Vagina (tissue), 2 donors: ENCODE measurements around the gene MTA1.

Experiments
- CTCF ChIP-seq, 3 experiments: fragments of 450-650 bp in 2 of 3; fragments of 200-600 bp in 1 of 3; sonication (generic) in 1 of 3; IDR thresholded peaks; one replicate each; pipeline ENCODE4 v1.5.1; 2017 to 2019; ENCODE audit warnings: antibody characterized with exemption in 3 of 3, mild to moderate bottlenecking in 2 of 3, moderate library complexity in 2 of 3
- POLR2A ChIP-seq, 2 donors: fragments of 450-650 bp; IDR thresholded peaks; one replicate each; pipeline ENCODE4 v1.6.1; 2017; ENCODE audit warnings: antibody characterized with exemption in 2 of 2, mild to moderate bottlenecking in 2 of 2, moderate library complexity in 2 of 2
- POLR2AphosphoS5 ChIP-seq, 2 donors: sonication (generic); formaldehyde crosslinking; IDR thresholded peaks; one replicate each; pipeline ENCODE4 v1.9.0; 2017; ENCODE audit warnings: antibody characterized with exemption in 2 of 2, mild to moderate bottlenecking in 2 of 2, low read depth in 1 of 2; ENCODE audit not compliant: insufficient read depth in 1 of 2

- TF ChIP-seq POLR2A (IDR thresholded peaks at IDR 0.05) (no peak), CTCF (IDR thresholded peaks at IDR 0.05) (no peak), POLR2AphosphoS5 (IDR thresholded peaks at IDR 0.05; ENCODE audit: insufficient read depth in 1 of 2, low read depth in 1 of 2) (no peak)
Measured at GRCh38 chr14:105423488-105424195, 4.0 kb downstream of the MTA1 start.
